T-cell (primary cell): ENCODE results near the gene SLC22A7. TPM values are rescaled to one million over a fixed set of nuclear protein-coding genes. Genes with fewer than 3 reads are reported as not detected.

Source experiments
- ATAC-seq, 4 experiments: fragments of 200-7000 bp in 3 of 4; fragments of 150-1000 bp in 1 of 4; cut with Tn5 transposase; replicated peaks in 1 of 4; 1 replicate in 3 of 4; 2 replicates in 1 of 4; pipeline ENCODE4 v1.10.0; 2021; ENCODE audit warnings: moderate library complexity in 3 of 4, mild to moderate bottlenecking in 2 of 4, moderate number of reproducible peaks in 1 of 4
- CTCF ChIA-PET, 2 donors: fragments of 300-600 bp; sonication (Branson Sonifier 250); formaldehyde crosslinking; loops; one replicate each; lab custom pipeline; 2022; ENCODE audit warnings: antibody characterized with exemption in 2 of 2; lab: Charles Lee
- POLR2A ChIA-PET, 2 donors: fragments of 300-600 bp; sonication (Branson Sonifier 250); formaldehyde crosslinking; loops; one replicate each; lab custom pipeline; 2022; ENCODE audit warnings: antibody characterized with exemption in 2 of 2; lab: Charles Lee
- DNase-seq, 35 experiments: peaks; one replicate each; pipeline versions ENCODE4 v3.0.0 to v3.0.0-alpha.2; 2013 to 2023
- H3K27ac ChIP-seq: one replicate; pipeline ENCODE4 v1.5.1; 2013; ENCODE audit warnings: low read length
- H3K27me3 ChIP-seq, 2 experiments: replicated peaks in 1 of 2; 1 replicate in 1 of 2; 2 replicates in 1 of 2; pipeline versions ENCODE4 v1.6.1 to v1.7.0; 2013; ENCODE audit warnings: low read length in 1 of 2, mixed read lengths in 1 of 2; ENCODE audit not compliant: control insufficient read depth in 2 of 2, insufficient read depth in 2 of 2; ENCODE audit errors: extremely low read depth in 1 of 2
- H3K36me3 ChIP-seq, 2 donors: 1 replicate in 1 of 2; 2 replicates in 1 of 2; pipeline versions ENCODE4 v1.6.1 to v1.7.0; 2013; ENCODE audit warnings: low read length in 1 of 2; ENCODE audit not compliant: control insufficient read depth in 2 of 2, insufficient read depth in 1 of 2; ENCODE audit errors: extremely low read depth in 1 of 2
- H3K4me1 ChIP-seq, 2 experiments: 1 replicate in 1 of 2; 2 replicates in 1 of 2; pipeline versions ENCODE4 v1.6.1 to v1.7.0; 2013; ENCODE audit warnings: low read length in 2 of 2, mixed read lengths in 1 of 2; ENCODE audit not compliant: insufficient read depth in 2 of 2, control insufficient read depth in 1 of 2; ENCODE audit errors: extremely low read depth in 1 of 2
- H3K4me3 ChIP-seq, 2 donors: 1 replicate in 1 of 2; 2 replicates in 1 of 2; pipeline versions ENCODE4 v1.5.1 to v1.7.0; 2013; ENCODE audit warnings: mild to moderate bottlenecking in 2 of 2, low read length in 1 of 2, moderate library complexity in 1 of 2; ENCODE audit not compliant: control insufficient read depth in 1 of 2; ENCODE audit errors: extremely low read depth in 1 of 2
- H3K9me3 ChIP-seq: 2 replicates; pipeline ENCODE4 v1.7.0; 2013
- H3K27ac Mint-ChIP-seq, 2 donors: one replicate each; pipeline ENCODE4 v1.8.0; 2020 to 2021; ENCODE audit warnings: mild to moderate bottlenecking in 2 of 2, mixed read lengths in 2 of 2
- H3K27me3 Mint-ChIP-seq, 2 donors: one replicate each; pipeline ENCODE4 v1.8.0; 2021 to 2022; ENCODE audit warnings: mixed read lengths in 2 of 2
- H3K36me3 Mint-ChIP-seq: one replicate; pipeline ENCODE4 v1.8.0; 2021; ENCODE audit warnings: mixed read lengths
- H3K4me1 Mint-ChIP-seq, 3 donors: one replicate each; pipeline ENCODE4 v1.8.0; 2020 to 2022; ENCODE audit warnings: mixed read lengths in 3 of 3, mild to moderate bottlenecking in 1 of 3
- H3K4me3 Mint-ChIP-seq, 3 donors: one replicate each; pipeline ENCODE4 v1.8.0; 2020 to 2022; ENCODE audit warnings: mild to moderate bottlenecking in 3 of 3, mixed read lengths in 3 of 3, moderate library complexity in 3 of 3
- H3K9me3 Mint-ChIP-seq, 3 donors: one replicate each; pipeline ENCODE4 v1.8.0; 2020 to 2022; ENCODE audit warnings: mixed read lengths in 3 of 3
- WGBS: methylation state at CpG from one replicate; pipeline ENCODE4 v1.1.5; 2013; ENCODE audit warnings: missing lambda C conversion rate; ENCODE audit not compliant: insufficient coverage; 5-methylcytosine and 5-hydroxymethylcytosine counted together
- total RNA-seq, 35 experiments: library from RNA in 6 of 35; stranded (reverse) in 6 of 35; fragments of 120-200 nt in 1 of 35; gene quantifications; one replicate each; pipeline versions ENCODE4 v1.2.1 to v1.2.4 and lab custom pipeline; 2013 to 2026

SLC22A7 gene
- total RNA-seq, 5 donors from 2014 or later (not counting 1 experiment from before 2014, with no cell fraction given), result not detected

- CTCF ChIA-PET, result no interaction called here
- POLR2A ChIA-PET, result no interaction called here
- peaks cover 0 to 10% (median 4%) of the 10 kb centered on the region in 3 donors for H3K4me1 Mint-ChIP-seq
- no peak overlapping the region for H3K4me3 ChIP-seq
- peaks cover 5 to 58% of the 10 kb centered on the region in 2 experiments for H3K27me3 ChIP-seq
- no peaks in the 10 kb centered on the region for H3K36me3 Mint-ChIP-seq
- peaks cover 0 to 2% of the 10 kb centered on the region in 2 experiments for H3K4me1 ChIP-seq
- no peak overlapping the region for H3K27ac Mint-ChIP-seq
- no peaks in the 10 kb centered on the region for H3K9me3 ChIP-seq
- ATAC-seq (no peak), DNase-seq (no peak)
- H3K27ac ChIP-seq, result no peak overlapping the region
- 82% methylated on average over 8 of the region's 11 CpGs for WGBS
- H3K4me3 Mint-ChIP-seq, result no peak overlapping the region
- peaks cover 21 to 39% of the 10 kb centered on the region in 2 donors for H3K27me3 Mint-ChIP-seq
- no peaks in the 10 kb centered on the region for H3K9me3 Mint-ChIP-seq
- no peaks in the 10 kb centered on the region for H3K36me3 ChIP-seq
These were observed 42.5 kb upstream of the SLC22A7 start for GRCh38 chr6:43255408-43256054.

GRCh38 chr6:43256670-43257366 is 41.2 kb upstream of the SLC22A7 start:
- 83% methylated on average over 7 of the region's 9 CpGs for WGBS
- Histone ChIP-seq H3K4me3 (no peak overlapping the region), H3K27me3 (peaks cover 0 to 48% of the 10 kb centered on the region in 2 experiments), H3K9me3 (no peaks in the 10 kb centered on the region), H3K36me3 (no peaks in the 10 kb centered on the region), H3K27ac (no peak overlapping the region), H3K4me1 (no peaks in the 10 kb centered on the region)
- ChIA-PET CTCF (interaction anchor here in 1 of 2 donors (0.6 kb wide), 1 partner anchor 108 kb away, joined by 3 read pairs; no protein-coding TSS in a partner anchor), POLR2A (no interaction called here)
- Mint-ChIP-seq H3K36me3 (no peaks in the 10 kb centered on the region), H3K27ac (no peak overlapping the region), H3K4me1 (peaks cover 0 to under 1% (median 0%) of the 10 kb centered on the region in 3 donors), H3K9me3 (no peaks in the 10 kb centered on the region), H3K4me3 (no peak overlapping the region), H3K27me3 (peaks cover 17 to 28% of the 10 kb centered on the region in 2 donors)
- DNase-seq (no peak), ATAC-seq (no peak)

GRCh38 chr6:43257367-43258145 is 40.5 kb upstream of the SLC22A7 start:
- peaks cover 0 to 46% of the 10 kb centered on the region in 2 experiments for H3K27me3 ChIP-seq
- no peak overlapping the region for H3K27ac ChIP-seq
- H3K36me3 Mint-ChIP-seq, result no peaks in the 10 kb centered on the region
- no peaks in the 10 kb centered on the region for H3K4me1 ChIP-seq
- no peak overlapping the region for H3K27ac Mint-ChIP-seq
- ATAC-seq, result no peak
- H3K9me3 ChIP-seq, result no peaks in the 10 kb centered on the region
- H3K36me3 ChIP-seq, result no peaks in the 10 kb centered on the region
- H3K9me3 Mint-ChIP-seq, result no peaks in the 10 kb centered on the region
- ChIA-PET CTCF (no interaction called here), POLR2A (no interaction called here)
- H3K27me3 Mint-ChIP-seq, result peaks cover 16 to 24% of the 10 kb centered on the region in 2 donors
- no peak overlapping the region for H3K4me3 Mint-ChIP-seq
- no peaks in the 10 kb centered on the region for H3K4me1 Mint-ChIP-seq
- WGBS, result 78% methylated on average over 6 of the region's 12 CpGs
- no peak overlapping the region for H3K4me3 ChIP-seq
- DNase-seq, result no peak

- no peaks in the 10 kb centered on the region for H3K36me3 Mint-ChIP-seq
- H3K4me1 Mint-ChIP-seq, result no peaks in the 10 kb centered on the region
- H3K27ac ChIP-seq, result no peak overlapping the region
- H3K27me3 Mint-ChIP-seq, result peaks cover 10 to 18% of the 10 kb centered on the region in 2 donors
- H3K4me3 ChIP-seq, result no peak overlapping the region
- no peak for ATAC-seq
- H3K27ac Mint-ChIP-seq, result no peak overlapping the region
- H3K27me3 ChIP-seq, result peaks cover 0 to 40% of the 10 kb centered on the region in 2 experiments
- no peaks in the 10 kb centered on the region for H3K9me3 Mint-ChIP-seq
- DNase-seq, result no peak
- peaks cover 0 to under 1% of the 10 kb centered on the region in 2 experiments for H3K4me1 ChIP-seq
- 89% methylated on average over 1 of the region's 4 CpGs for WGBS
- H3K9me3 ChIP-seq, result no peaks in the 10 kb centered on the region
- ChIA-PET CTCF (no interaction called here), POLR2A (no interaction called here)
- no peaks in the 10 kb centered on the region for H3K36me3 ChIP-seq
- H3K4me3 Mint-ChIP-seq, result no peak overlapping the region
These were observed 39.9 kb upstream of the SLC22A7 start for GRCh38 chr6:43258180-43258579.

- ChIA-PET CTCF (interaction anchor here in 1 of 2 donors (0.6 kb wide), 1 partner anchor 50 kb away, joined by 3 read pairs; no protein-coding TSS in a partner anchor), POLR2A (no interaction called here)
- Histone ChIP-seq H3K27ac (no peak overlapping the region), H3K27me3 (peaks cover 0 to 37% of the 10 kb centered on the region in 2 experiments), H3K4me1 (peaks cover 0 to 6% of the 10 kb centered on the region in 2 experiments), H3K9me3 (no peaks in the 10 kb centered on the region), H3K36me3 (no peaks in the 10 kb centered on the region), H3K4me3 (no peak overlapping the region)
- 91% methylated on average over 20 of the region's 30 CpGs for WGBS
- H3K36me3 Mint-ChIP-seq, result no peaks in the 10 kb centered on the region
- H3K4me3 Mint-ChIP-seq, result no peak overlapping the region
- H3K27me3 Mint-ChIP-seq, result peaks cover 5 to 12% of the 10 kb centered on the region in 2 donors
- no peak overlapping the region for H3K27ac Mint-ChIP-seq
- ATAC-seq (no peak), DNase-seq (no peak)
- peaks cover 1 to 6% (median 1%) of the 10 kb centered on the region in 3 donors for H3K4me1 Mint-ChIP-seq
- no peaks in the 10 kb centered on the region for H3K9me3 Mint-ChIP-seq
These were observed 39.0 kb upstream of the SLC22A7 start for GRCh38 chr6:43258807-43259686.
